Inflammatory macrophage (primary cell): Measurements from ENCODE around the gene DNAJC13.
"Not testable (repeated sequence)": the region's sequence is repeated elsewhere in the genome, so short reads cannot be mapped to it uniquely, and the experiment has no call there.

Experiments
- DNase-seq, 2 donors: peaks; one replicate each; pipeline ENCODE4 v3.0.0-alpha.2; 2020 to 2022
- total RNA-seq, 18 experiments: gene quantifications; one replicate each; lab custom pipeline; 2026; ENCODE audit warnings: mixed read lengths in 6 of 18, inconsistent platforms in 2 of 18; lab: John Stamatoyannopoulos, UW

DNAJC13 gene, protein sequence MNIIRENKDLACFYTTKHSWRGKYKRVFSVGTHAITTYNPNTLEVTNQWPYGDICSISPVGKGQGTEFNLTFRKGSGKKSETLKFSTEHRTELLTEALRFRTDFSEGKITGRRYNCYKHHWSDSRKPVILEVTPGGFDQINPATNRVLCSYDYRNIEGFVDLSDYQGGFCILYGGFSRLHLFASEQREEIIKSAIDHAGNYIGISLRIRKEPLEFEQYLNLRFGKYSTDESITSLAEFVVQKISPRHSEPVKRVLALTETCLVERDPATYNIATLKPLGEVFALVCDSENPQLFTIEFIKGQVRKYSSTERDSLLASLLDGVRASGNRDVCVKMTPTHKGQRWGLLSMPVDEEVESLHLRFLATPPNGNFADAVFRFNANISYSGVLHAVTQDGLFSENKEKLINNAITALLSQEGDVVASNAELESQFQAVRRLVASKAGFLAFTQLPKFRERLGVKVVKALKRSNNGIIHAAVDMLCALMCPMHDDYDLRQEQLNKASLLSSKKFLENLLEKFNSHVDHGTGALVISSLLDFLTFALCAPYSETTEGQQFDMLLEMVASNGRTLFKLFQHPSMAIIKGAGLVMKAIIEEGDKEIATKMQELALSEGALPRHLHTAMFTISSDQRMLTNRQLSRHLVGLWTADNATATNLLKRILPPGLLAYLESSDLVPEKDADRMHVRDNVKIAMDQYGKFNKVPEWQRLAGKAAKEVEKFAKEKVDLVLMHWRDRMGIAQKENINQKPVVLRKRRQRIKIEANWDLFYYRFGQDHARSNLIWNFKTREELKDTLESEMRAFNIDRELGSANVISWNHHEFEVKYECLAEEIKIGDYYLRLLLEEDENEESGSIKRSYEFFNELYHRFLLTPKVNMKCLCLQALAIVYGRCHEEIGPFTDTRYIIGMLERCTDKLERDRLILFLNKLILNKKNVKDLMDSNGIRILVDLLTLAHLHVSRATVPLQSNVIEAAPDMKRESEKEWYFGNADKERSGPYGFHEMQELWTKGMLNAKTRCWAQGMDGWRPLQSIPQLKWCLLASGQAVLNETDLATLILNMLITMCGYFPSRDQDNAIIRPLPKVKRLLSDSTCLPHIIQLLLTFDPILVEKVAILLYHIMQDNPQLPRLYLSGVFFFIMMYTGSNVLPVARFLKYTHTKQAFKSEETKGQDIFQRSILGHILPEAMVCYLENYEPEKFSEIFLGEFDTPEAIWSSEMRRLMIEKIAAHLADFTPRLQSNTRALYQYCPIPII (N-terminal part only)
- total RNA-seq, result 140 to 322 (median 215) reads per million in 18 experiments

DNA sequence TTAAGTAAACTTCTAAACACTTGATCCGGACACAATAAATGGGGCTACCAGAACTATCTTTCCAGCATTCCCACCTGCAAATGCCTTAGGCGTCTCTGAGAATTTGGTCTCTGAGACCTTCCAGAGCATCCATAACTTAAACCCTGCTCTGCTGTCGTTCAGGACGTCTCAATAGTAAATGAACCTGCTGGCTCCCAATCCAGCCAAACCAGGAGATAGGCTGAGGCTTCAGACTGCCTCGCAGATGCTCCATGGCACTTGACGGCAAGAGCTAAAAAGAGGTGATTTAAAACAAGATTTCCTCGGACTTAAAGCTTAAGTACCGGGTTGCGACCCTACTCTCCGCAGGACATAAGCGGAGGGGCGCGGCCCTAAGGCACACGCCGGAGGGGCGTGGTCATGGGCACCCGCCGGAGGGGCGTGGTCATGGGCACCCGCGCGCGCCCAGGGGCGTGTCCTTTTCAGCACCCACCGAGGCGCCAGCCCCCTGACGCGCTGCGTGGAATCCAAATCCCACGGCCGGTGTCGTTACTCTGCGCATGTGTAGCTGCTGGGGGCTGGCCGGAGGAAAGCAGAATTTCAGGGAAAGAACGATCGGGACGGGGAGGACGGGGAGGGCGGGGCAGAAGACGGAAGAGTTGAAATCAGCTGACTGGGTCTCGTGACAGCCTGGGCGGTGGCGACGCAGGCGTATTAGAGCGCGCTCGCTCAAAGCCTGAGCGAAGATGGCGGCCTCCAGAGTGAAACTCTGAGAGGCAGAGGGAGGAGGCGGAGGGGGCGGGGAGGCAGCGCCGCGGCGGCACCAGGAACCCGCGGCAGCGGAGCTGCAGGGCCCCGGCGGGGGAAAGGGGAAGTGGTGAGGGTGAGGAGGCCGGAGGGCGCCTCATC, at the start of gene DNAJC13:
Gene DNAJC13 (plus strand): TSS at position 696 of the 888 bp plus-strand sequence. CDS start 17,049 bp downstream, outside the sequence.
- peak; percentile 97 to 98 for DNase-seq

DNA sequence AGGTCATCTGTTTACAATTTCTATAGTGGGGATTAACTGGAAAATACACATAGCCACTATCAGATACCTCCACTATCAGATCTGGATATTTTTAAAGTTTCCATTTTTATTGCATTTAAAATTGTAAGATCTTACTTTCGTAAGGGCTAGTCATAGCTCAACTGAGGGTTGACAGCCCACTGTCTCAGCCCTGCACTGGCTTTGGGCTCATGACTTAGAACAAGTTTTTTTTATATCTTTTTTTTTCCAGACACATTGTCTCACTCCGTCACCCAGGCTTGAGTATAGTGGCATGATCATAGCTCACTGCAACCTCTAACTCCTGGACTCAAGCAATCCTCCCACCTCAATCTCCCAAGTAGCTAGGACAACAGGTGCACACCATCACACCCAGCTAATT, 48.8 kb upstream of the DNAJC13 start:
- DNase-seq, result no peak

DNA sequence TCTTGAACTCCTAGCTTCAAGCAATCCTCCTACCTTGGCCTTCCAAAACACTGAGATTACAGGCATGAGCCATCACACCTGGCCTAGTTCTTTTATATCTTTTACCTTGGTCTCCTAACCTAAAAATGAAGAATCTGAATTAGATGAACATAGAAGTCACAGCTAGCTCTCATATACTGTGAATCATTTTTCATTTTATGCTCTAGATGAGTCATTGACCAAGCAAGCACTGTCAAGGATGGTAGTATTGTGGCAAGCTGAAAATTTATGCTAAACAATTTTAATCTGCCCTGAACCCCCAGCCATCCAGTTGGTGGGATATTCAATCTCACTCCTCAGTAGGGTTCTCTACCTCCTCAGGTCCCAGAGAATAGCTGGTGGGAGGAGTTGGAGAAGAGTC, 48.3 kb upstream of the DNAJC13 start:
- no peak for DNase-seq

DNA sequence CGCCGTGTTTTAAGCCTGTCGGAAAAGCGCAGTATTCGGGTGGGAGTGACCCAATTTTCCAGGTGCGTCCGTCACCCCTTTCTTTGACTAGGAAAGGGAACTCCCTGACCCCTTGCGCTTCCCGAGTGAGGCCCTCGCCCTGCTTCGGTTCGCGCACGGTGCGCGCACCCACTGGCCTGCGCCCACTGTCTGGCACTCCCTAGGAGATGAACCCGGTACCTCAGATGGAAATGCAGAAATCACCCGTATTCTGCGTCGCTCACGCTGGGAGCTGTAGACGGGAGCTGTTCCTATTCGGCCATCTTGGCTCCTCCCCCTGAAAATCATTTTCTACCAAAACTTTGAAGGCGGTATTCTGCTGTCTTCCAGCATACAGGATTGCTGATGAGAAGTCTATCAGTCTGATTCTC, 40.4 kb upstream of the DNAJC13 start:
- DNase-seq, result not testable (repeated sequence)

DNA sequence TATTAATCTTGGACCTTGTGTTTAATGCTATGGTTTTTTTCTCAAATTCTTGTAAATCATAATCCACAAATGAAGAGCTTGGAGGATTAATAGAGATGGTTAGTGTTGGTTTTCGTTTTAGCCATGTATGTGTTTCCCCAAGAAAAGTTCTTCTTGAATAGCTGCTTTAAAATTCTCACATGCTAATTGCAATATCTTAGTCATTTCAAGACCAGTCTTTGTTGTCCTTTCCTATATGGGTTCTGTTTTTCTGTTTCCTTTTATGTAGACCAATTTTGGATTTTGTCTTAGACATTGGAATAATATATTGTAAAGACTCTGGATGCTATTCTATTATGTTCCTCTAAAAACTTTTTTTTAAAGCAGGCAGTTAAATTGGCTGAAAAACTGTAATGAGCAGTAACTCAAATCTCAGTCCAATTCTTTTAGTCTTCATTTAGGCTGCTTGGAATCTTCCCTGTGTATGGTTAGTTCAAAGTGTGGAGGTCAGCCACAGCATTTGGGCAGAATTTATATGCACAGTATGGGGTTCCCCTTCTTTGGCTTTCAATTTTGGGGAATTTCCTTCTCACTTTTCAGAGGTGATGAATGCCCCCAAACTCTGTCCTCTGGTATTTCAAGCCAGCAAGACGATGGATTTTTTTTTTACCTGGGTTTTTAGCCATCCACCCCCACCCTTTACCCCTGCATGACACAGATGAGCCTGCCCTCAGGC, 39.1 kb upstream of the DNAJC13 start:
- no peak for DNase-seq

DNA sequence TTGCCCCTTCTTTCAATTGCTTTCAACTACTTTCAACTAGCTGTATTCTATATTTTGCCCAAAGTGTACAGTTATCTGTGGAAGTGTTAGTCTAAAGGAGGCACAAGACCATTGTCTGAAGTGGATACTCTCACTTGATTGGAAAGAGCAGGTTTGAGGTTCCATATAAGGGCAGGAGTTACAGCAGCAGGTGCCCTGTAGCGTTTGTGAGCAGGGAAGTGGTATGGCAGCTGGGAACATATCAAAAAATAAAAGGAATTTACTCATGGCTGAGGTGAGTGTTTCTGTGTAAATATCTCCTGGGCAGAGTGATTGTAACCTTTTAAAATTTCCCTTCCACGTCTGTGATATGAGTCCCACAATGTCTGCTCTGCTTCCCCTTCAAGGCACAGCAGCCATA, 38.5 kb upstream of the DNAJC13 start:
- no peak for DNase-seq

DNA sequence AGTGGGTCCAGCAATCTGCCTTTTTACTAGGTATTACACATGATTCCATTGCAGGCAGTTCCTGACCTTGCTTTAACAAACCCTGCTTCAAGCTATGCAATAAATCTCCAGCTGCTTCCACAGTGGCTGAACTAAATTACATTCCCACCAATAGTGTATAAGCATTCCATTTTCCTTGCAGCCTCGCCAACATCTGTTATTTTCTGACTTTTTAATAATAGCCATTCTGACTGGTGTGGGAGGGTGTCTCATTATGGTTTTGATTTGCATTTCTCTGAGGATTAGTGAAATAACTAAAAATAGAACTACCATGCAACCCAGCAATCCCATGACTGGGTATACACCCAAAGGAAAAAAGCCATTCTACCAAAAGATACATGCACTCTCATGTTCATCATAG, 36.4 kb upstream of the DNAJC13 start:
- peak in 1 of 2 donors; percentile 32 for DNase-seq

DNA sequence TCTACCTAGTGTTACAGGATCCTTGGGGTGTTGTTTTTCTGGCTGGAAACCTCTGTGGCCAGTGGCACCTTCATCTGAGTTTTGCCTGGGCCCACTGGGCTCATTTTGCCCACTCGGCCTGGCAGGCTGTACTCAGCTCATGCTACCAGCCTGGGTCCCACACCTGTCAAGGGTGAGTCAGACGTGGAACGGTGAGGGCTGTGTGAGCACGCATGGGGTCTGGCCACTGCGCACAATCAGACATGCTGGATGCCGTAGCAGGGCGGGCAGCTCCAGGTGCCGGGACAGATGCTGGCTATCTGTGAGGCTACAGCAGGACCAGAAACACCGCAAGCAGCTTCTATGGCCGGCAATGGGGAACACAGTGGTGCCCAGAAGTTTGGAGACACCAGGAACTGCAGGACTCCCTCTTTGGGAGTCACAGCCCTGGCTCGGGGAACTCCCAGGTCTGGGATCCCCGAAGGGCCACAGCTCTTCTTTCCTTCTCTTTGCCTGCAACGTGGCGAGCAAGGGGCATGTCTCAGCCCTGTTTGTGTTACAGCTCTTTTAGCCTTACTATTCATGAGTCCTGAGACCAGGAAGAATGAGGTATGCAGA, 35.9 kb upstream of the DNAJC13 start:
- DNase-seq, result no peak

DNA sequence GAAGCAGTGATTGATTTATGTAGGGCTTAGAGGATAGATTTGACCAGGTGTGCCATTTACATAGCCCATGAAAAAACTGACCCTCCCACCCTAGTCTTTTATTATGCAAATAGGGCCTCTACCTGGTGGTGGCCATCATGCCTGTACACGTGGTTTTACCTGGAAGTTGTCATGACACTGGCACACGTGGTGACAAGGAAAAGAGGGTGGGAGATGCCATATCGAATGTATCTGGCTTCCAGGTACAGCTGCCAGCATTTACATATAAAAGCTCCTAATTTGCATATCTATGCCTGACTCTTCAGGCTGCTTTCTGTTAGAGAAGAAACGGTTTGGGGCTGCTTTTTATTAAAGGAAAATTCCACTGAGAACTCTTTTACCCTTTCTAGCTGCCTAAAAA, 35.0 kb upstream of the DNAJC13 start:
- DNase-seq, result no peak

DNA sequence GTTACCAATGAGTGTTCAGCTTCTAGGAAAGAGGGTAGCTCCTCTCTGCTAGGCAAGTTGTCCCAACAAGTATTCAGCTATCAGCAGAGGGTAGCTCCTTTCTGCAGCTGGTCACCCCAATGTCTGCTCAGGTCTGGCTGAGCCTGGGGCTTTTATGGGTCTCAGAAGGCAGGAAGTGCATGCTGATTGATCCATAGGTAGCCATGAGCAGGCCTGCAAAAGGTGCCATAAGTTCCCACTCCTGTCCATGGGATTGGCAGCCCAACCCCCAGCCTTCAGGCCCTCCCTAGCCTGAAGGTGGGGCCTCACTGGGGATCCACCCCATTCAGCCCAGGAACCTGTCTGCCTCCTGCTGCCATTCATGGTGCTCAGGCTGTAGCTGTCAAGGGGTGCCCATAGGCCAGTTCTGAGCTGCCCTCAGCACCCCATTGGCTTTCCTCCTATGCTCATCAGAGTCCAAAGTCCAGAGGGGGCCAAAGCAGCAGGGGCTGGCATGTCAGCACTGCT, 34.6 kb upstream of the DNAJC13 start:
- no peak for DNase-seq

DNA sequence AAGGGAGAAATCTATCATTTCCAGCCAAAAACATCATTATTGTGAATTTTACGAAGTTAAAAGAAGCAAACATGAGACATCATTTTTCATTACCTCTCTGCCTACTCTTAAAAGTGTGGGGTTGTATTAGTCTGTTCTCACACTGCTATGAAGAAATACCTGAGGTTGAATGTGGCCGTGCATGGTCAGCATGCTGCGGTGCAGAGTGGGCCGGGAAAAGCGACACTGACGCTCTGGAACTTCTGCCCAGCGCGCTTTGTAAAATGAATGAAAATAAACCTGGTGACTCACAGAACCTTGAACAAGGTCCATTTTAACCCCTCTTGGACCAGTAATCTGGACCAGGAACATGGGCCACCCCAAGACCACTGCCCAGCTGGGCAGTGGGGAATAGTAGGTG, 31.0 kb upstream of the DNAJC13 start:
- no peak for DNase-seq

DNA sequence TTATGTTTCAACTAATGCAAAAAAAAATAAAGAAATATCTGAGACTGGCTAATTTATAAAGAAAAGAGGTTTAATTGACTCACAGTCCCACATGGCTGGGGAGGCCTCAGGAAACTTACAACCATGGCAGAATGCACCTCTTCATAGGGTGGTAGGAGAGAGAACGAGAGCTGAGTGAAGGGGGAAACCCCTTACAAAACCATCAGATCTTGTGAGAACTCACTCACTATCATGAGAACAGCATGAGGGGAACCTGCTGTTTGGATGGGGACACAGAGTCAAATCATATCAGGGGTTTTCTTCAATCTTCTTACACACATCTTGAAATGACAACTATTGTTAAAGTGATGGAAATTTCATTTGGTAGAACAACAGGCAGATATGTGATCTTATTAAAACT, 24.6 kb upstream of the DNAJC13 start:
- DNase-seq, result peak; percentile 43 to 64

DNA sequence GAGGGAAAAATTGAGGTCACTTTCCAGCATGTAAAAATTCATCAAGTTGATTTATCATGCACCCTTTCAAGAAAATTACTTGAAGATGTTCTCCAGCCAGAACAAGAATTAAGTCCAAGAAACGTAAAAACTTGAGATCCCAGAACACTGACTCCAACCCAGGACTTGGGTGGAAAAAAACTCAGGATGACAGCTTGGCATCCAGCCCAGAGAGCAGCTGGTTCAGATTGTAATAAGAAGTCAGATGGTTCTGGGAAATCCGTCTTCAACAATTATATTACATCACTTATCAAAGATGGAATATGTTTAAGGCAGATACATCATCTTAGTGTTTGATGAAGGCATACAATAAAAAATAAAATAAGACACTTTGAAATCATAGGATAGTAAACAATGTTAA, 23.0 kb upstream of the DNAJC13 start:
- no peak for DNase-seq

DNA sequence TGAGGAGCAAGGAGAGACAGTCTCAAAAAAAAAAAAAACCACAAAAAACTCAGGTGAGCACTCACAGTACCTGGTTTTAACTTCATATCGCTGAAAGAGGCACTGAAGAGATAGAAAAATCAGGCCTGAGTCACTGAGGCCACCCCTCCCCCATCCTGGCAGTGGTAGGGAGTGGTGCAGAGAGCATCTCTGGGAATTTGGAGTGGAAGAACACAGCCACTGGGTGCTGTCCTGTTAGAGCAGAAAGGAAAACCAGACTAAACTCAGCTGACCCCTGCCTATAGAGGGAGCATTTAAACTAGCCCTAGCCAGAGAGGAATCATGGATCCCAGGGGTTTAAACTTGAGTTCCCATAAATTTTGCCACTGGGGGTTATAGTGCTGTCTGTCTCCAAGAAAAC, 22.2 kb upstream of the DNAJC13 start:
- DNase-seq, result no peak

DNA sequence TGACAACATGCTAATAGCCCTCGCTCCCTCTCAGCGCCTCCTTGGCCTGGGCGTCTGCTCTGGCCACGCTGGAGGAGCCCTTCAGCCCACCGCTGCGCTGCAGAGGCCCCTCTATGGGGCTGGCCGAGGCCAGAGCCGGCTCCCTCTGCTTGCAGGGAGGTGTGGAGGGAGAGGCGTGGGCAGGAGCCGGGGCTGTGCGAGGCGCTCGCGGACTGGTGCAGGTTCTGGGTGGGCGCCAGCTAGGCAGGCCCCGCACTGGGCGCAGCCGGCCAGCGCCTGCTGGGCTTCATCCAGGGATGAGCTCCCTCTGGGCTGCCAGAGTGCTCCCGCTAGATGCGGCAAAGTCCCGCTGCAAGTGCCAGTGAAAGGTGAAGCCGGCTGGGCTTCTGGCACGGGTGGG, 21.0 kb upstream of the DNAJC13 start:
- no peak for DNase-seq

DNA sequence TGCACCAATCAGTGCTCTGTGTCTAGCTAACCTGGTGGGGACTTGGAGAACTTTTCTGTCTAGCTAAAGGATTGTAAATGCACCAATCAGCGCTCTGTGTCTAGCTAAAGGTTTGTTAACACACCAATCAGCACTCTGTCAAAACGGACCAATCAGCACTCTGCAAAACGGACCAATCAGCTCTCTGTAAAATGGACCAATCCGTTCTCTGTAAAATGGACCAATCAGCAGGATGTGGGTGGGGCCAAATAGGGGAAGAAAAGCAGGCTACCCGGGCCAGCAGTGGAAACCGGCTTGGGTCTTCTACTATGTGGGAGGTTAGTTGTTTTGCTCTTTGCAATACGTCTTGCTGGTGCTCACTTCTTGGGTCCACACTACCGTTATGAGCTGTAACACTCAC, 20.5 kb upstream of the DNAJC13 start:
- DNase-seq, result not testable (repeated sequence)

DNA sequence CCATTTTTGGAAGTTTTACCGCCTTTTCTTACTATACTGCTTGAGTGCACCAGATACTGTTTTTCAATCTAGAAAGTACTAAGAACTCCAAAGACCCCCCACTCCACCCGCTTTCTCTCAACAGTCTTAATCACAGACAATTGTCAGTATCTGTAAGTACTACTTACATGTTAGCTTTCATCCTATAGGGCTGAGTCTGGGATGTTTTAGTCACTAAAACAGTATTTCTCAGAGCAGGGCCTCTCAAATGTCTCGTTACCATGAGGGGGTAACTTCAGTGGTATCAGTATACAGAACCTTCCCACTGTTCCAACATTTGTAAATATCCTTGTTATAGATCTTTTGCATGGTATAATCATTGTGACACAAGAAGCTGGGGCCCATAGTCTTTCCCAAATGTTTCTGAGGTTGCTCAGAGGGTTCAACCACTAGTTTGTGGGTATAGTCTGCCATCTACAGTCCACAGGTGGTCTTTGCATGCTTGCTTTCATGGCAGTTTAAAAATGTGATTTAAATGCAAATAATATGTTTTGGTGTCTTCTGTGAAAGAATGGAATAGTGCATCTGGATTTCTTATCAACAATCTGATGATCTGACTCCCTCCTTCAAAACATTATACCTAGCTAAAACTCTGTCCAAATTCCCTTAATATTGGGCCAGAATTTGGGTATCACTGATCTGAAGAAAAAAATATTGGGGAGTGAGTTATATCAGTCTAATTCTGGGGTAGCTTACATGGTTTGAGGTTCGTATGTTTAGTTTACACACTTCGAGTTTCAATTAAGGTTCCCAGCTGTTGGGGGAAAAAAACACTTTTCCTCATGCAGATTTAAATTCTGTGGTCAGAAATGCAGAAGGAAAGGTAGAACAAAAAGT, 18.0 kb upstream of the DNAJC13 start:
- DNase-seq, result peak; percentile 67 to 69

DNA sequence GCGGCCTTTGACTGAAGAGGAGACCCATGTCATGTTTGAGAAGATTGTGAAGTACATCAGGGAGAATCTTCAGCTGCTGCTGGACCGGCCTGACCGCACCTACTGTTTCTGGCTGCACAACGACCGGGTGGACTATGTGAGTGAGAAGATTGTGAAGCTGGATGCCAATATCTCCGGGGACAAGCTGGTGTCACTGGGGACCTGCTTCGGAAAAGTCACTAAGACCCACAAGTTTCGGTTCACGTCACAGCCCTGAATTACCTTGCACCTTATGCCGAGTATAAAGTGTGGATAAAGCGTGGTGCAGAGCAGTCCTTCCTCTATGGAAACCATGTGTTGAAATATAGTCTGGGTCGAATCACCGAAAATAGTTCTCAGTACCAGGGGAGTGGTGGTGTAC, 16.0 kb upstream of the DNAJC13 start:
- no peak for DNase-seq

DNA sequence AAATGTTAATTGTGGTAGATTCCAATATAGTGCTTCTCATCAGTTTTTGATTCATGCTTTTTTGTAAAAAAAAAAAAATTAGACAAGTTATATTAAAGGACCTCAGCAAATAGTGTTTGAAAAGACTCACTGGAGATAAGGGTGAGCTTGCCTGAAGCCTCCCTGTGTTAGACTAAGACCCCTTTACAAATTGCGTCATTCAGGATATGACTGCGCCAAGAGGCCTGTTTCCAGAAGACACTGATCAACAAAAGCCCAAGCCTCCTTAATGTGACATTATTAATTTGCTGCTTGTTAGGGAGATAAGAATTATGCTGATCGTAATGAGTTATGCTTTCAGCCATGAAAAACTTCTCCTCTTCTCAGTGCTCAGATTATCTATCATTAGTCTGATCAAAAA, 13.0 kb upstream of the DNAJC13 start:
- no peak for DNase-seq
